GM19372 (cell line): ENCODE data around the gene LCN10.
"Not testable (repeated sequence)": the region's sequence is repeated elsewhere in the genome, so short reads cannot be mapped to it uniquely, and the experiment has no call there.

Experiments
- ATAC-seq: cut with Tn5 transposase; IDR thresholded peaks from one replicate; pipeline ENCODE4 v1.9.1; 2021; ENCODE audit warnings: mild to moderate bottlenecking, low read depth, moderate library complexity; ENCODE audit not compliant: unreplicated experiment

The LCN10 gene

DNA sequence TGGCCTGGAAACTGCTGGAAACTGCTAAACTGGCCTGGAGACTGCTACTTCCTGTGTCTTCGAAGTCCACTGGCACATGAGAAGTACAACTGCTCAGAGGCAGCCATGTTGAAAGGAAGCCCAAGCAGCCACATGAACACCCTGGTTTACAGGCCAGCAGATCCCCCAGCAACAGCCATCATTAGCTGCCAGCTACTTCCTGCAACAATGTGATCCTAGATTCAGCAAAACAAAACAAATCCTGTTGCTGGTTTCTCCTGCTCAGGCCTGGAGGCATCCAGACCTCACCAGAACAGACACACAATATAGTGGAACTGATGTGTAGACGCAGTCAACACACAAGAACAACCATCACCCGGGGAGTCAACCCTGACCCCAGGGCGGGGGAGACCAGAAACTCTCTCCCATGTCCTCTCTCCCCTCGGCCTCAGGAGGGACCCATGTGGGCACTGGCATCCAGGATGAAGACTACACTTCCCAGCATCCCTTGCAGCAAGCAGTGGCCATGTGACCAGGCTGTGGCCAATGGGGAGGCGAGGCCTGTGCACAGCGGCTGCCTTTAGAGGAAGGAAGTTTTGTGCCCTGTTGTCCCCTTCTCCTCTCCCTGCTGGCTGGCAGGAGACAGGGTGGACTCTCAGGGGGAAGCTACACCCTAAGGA, 30.8 kb upstream of the LCN10 start:
- no peak for ATAC-seq

DNA sequence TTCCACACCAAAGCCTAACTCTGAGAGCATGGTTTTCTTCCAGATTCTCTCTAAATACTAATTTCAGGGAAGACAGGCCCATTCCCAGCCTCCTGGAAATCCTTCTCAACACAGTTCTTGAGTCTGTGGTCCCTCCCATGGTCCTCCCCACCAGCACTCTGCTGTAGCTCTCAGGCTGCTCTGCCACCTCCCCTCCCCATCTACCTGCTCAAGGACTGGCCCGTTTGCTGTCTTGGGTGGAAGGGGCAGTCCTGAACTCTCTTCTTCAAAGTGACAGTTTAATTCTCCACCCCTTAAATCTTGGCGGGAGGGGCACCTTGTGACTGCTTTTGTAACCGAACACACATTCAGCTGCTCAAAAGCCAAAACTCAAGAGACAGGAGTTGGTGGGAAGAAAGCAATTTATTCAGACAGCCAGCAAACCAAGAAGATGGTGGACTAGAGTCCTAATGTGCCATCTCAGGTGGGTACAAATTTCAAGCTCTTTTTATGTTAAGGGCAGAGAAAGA, 29.2 kb upstream of the LCN10 start:
- no peak for ATAC-seq

DNA sequence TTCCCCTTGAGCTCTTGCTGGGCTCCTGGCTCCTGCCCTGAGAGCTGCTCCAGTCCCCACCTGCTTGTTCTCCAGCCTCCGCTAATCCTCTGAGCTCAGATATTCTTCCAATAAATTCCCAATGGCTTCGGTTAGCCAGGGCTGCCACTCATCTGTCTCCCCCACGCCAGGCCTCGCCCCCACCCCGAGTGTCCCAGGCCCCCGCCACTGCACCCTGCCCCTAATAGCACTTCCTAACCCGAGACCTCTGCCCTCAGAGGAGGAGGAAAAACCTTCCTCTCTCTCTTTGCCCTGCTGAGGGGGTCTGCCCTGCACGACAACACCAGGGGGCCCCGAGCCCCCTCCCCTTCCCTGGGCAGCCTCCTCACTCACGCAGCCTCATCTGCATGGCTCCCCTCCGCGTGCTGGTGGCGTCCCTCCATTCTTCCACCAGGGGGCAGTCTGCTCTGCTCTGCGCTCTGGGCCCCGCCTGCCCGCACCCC, 27.0 kb upstream of the LCN10 start:
- no peak for ATAC-seq

DNA sequence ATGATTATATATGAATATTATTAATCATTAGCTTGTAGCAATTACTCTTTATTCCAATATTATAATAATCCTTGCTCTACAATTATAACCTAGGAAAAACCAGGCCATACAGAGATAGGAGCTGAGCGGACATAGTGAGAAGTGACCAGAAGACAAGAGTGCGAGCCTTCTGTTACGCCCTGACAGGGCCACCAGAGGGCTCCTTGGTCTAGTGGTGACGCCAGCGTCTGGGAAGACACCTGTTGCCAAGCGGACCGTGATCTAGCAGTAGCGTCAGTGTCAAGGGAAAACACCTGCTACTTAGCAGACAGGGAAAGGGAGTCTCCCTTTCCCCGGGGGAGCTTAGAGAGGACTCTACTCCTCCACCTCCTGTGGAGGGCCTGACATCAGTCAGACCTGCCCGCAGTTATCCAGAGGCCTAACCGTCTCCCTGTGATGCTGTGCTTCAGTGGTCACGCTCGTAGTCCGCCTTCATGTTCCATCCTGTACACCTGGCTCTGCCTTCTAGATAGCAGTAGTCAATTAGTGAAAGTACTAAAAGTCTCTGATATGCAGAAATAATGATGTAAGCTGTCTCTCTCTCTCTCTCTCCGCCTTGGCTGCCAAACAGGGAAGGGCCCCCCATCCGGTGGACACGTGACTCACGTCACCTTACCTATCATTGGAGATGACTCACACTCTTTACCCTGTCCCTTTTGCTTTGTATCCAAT, 23.8 kb upstream of the LCN10 start:
- not testable (repeated sequence) for ATAC-seq

DNA sequence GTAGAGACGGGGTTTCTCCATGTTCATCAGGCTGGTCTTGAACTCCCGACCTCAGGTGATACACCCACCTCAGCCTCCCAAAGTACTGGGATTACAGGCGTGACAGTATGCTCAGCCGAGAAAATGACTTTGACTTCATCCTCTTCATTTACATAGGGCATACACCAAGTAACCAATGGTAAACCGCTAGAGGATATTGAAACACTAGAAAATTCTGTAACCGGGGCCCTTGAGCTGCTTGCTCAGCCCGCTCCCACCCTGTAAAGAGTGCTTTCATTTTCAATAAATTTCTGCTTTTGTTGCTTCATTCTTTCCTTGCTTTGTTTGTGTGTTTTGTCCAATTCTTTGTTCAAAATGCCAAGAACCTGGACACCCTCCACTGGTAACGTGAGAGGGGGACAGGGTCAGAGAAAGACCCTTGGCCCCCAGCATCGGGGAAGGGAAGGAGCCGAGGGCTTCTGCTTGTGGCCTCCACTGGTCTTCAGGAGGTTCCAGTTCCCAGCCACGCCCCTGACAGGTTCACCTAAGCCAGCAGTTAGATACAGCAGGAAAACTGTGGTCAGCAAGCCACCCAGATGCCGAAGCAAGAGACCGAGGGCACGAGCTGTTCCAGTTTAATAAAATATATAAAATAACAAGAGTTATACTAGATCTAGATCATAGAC, 23.1 kb upstream of the LCN10 start:
- ATAC-seq: not testable (repeated sequence)

DNA sequence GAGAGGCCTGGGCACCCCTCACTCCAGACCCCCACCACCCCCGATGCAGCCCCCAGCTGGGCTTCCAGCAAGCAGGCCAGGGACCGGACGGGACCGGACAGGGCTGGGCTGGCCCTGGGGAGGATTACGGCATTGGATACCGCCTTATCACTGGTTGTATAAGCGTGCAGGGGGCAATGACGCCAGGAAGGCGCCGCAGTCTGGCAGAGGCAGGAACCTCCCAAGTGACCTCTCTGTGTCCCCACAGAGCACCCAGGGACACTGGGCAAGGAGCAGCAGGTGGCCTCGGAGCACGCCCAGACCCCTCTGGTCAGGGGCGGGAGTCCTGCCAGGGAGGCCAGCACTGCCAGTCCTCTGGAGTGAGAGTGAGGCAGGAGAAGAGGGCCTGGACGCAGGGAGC, 22.3 kb upstream of the LCN10 start:
- ATAC-seq: no peak

DNA sequence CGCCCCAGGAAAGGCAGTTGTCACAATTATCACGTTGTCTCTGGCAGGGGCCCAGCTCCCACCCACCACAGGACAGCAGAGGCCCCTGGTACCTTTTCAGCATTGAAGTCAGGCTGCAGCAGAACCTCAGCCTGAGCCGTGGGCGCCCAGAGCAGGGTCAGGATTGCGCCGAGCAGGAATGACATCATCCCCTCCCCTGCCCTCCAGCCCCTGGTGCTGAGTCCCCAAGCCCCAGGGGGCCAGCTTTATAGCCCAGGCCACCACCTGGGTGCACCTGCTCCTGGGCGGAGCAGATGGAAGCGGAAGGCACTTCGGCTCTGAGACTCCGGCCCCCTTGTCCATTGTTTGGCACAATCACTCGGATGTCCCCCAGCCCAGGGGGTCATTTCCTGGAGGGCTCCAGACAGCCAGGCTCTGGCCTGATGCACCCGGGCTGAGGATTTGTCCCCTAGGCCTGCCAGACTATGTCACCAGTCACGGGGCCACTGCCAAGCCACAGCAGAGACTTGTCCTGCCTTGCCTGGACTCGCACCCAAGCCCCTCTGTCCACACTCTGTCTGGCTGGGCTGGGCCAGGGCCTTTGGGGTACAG, 21.7 kb upstream of the LCN10 start, which contains the start of gene LCN15:
Gene LCN15, minus strand, starts transcription at position 218 of the 591 bp plus-strand sequence. Its CDS starts 30 bp downstream, at position 188.
- ATAC-seq: no peak

DNA sequence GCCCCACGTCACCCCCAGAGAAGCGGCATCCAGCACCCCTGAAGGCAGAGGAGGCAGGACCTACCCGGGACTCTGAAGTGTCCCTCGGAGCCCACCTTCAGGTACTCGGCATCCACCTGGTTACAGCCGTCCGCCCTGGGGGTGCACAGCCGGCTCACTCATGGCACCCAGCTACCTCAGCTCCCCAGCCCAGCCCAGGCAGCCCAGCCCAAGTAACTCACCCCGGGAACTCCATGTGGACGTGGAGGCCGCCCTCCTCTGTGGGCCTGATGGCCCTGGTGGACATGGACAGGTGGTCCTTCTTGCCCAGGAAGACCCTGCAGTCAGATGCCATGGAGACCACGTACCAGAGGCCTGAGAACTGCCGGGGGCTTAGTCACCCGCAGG, 20.9 kb upstream of the LCN10 start:
- ATAC-seq: no peak

DNA sequence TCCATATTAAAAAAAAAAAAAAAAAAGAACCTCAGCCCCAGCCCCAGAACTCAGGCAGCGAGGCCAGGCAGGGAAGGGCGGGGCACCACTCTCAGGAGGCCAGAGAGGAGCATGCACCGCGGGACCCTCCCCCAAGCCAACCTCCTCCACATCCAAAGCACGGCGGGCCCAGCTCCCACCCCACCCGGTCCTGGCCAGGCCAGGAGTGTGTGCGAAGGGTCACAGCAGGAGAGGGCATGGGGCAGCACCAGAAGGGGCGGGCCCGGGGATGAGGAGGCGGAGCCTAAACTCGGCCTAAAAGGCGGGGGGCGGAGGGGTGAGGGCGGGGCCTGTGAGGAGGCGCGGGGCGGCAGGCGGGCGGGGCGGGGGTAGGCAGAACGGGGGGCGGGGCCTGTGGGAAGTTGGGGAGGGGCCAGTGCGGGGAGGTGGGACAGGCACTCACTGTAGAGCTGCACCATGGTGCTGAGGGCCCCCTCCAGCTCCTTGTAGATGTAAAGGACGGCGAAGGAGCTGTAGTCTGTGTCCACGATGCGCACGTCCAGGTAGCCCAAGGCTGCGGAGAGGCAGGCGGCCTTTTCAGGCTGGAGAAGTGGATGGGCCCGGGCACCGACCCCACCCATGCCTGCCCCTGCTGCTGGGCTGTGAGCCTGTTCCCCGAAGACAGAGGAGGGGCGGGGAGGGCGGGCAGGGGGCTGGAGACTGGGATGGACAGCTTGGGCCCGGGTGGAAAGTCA, 20.3 kb upstream of the LCN10 start:
- ATAC-seq: no peak

DNA sequence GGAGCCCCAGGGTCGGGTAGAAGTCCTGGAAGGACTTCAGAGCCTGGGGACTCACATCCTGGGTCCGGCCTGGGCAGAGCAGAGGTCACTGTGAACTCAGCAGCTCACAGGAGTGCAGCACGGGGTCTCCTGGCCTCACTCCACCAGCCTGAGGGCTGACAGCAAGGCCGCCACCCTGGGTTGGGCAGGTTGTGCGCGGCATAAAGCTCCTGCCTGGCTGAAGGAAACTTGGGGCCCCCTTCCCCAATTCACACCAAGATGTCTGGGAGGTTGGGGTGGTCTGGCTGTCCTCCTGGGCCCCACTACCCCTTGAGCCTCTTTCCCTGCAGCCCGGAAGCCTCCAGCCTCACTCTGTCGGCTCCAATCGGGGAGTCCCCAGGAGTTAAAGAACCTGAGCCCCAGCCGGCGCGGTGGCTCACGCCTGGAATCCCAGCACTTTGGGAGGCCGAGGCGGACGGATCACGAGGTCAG, 19.5 kb upstream of the LCN10 start:
- no peak for ATAC-seq

DNA sequence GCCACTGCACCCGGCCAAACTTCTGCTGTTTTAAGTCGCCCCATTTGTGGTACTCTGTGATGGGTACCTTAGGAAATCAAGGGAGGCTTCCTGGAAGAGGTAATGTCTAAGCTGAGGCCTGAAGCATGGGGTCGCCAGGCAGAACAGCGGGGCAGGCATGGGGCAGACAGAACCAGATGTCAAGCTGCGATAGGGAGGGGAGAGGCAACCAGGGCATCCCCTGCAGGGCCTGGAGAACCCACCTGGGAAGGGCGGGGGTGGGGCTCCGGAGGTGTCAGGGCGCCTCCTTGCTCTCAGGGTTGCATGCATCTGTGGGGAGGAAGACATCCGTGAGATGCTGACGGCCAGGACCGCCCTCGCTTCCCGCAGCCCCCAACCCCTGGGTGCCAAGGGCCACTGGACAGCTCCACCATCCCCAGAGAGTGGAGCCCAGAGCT, 18.8 kb upstream of the LCN10 start:
- no peak for ATAC-seq

DNA sequence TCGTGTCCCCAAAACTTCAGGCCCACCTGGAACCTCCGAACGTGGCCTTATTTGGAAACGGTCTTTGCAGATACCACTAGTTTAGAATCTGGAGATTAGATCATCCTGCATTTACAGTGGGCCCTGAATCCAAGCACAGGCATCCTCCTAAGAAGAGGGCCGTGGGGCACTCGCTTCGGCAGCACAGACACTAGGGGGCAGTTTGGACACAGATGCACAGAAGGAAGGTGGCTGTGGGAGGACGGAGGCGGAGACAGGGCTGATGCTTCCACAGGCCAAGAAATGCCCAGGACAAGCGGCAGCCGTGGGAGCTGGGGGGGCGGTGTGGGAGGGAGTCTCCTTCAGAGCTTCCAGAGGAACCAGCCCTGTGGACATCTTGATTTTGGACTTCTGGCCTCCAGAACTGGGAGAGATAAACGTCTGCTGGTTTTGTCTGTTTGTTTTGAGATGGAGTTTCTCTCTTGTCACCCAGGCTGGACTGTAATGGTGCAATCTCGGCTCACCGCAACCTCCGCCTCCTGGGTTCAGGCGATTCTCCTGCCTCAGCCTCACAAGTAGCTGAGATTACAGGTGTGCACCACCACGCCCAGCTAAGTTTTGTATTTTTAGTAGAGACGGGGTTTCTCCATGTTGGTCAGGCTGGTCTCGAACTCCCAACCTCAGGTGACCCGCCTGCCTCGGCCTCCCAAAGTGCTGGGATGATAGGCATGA, 18.2 kb upstream of the LCN10 start:
- ATAC-seq: not testable (repeated sequence)

DNA sequence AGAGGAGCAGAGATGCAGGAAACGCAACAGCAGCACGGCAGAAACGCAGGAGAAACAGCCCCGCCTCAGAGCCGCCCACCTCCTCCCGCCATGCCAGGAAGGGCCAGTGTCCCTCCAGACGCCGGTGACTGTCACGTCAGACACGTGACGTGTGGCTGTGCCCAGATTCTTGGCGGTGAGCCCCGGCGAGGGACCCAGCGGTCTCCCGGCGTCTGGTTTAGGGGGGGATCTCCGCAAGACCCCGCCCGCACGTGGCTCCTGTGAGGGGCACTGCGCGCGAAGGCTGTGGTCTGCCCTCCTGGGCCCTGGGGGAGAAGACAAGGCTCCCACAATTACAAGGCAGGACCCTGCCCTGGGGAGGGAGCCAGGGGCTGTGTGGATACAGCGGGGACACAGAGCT, 17.7 kb upstream of the LCN10 start:
- ATAC-seq: no peak

DNA sequence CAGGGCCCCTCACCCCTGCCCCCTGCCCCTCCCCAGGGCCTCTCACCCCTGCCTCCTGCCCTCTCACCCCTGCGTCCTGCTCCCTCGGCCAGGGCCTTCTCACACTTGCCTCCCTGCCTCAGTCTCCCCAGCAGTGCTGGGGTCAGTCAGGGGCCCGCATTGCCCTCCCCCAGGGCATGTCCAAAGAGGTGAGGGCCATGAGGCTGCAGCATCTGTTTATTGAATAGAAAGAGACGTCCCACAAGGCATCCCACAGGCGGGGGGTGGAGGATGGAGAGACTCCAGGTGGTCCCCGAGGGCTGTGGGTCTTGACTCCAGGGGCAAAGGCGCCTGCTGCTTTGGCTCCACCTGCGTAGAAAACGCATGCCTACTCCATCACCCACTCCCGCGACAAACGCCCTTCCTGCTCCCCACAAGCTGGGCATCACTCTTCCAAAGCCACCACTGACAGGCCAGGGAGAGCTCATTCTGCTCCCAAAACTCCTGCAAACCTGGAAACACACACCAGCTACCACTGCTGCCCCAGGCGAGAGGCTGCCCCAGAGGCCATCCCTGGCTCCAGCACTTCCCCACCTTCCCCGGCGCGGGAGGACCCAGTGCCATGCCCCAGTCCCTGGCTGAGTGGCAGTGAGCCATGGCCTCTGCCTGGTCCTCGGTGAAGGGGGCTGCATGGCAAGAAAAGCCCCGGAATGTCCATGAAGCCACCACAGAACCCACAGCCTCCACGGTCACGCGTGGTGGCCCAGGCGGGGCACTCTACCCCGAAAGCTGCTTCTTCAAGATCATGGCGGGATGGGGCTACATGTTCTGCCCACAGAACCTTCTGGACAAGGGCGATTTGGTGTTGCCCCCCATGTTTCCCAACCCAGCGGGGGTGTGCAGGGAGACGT, 16.9 kb upstream of the LCN10 start:
- no peak for ATAC-seq

DNA sequence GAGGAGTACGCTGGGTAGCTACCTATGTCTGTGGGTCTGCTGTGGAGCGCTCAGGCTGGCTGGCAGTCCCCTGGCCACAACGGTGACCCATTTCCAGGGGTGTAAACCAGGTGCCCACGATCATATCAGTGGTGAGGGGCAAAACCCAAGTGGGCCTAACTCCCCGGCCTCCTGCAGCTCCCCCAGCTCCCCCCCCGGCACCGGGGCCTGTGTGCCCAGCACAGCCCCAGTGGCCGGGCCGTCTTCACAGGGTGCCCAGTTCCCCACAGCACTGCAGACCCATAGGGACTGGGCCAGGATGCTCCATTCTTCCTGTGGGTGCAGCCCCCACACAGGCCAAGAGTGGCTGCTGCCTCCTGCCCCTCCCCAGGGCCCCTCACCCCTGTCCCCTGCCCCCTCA, 16.3 kb upstream of the LCN10 start:
- no peak for ATAC-seq

DNA sequence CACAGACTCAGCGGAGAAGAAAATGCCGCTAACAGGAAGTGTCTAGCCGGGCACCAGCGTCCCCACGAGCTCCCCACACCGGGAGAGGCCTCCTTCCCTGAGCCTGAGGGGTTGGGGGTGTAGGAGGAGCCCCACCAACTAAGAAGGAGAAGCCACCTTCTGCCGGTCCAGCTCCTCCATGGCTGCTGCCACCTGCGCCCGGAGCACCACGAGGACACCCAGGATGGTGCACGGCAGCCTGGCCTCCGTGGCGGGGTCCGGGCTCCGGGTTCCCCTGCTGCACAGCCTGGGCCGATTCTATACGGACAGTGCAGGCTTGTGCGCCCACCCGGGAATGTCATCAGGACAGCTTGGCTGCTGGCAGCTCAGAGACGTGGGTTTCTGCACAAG, 15.0 kb upstream of the LCN10 start:
- no peak for ATAC-seq

DNA sequence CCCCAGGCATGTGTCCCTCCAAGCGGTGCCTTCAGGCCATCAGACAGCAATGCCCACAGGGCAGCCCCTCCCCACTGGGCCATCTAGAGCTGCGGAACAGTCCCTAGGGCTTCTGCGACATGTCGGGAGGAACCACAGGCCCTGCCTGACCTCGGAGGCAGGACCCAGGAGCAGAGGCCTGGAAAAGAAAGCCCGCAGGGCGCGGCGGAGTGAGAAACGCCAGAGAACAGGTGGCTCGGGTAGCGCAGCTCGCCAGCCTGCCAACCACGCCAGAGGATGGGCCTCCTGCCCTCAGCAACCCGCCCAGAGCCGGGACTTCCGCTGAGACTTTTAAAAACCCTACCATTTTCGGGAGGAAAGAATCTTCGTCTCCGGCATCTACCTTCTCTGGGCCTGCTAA, 14.6 kb upstream of the LCN10 start:
- no peak for ATAC-seq

DNA sequence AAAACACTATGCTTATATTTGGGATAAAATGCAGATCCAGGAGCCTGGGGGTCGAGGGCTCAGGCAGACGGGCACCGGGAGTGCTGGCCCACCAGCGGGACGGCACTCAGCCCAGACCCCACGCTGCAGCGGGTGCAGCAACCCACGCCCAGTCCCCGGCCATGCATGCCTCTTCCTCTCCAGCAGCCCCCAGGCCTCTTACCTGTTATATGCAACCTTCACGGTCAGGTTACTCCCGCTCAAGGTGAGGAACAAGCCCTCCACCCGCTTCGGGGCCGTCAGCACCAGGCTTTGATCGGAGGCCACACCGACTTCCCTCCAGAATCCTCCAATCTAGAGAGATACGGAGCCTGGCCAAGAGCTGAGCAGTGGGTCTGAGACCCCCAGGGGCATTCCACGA, 14.1 kb upstream of the LCN10 start:
- ATAC-seq: no peak

DNA sequence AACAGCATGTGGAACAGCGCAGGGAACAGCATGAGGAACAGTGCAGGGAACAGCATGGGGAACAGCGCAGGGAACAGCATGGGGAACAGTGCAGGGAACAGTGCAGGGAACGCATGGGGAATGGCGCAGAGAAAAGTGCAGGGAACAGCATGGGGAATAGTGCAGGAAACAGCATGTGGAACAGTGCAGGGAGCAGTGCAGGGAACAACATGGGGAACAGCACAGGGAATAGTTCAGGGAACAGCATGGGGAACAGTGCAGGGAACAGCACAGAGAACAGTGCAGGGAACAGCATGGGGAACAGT, 13.3 kb upstream of the LCN10 start:
- ATAC-seq: no peak
